HG03025 (cell line): ENCODE measurements around the gene BCAP29.
"Not testable (repeated sequence)": the region's sequence is repeated elsewhere in the genome, so short reads cannot be mapped to it uniquely, and the experiment has no call there.

Experiments used
- ATAC-seq: cut with Tn5 transposase; IDR thresholded peaks from one replicate; pipeline ENCODE4 v1.9.1; 2021; ENCODE audit warnings: mild to moderate bottlenecking, moderate library complexity; ENCODE audit not compliant: unreplicated experiment, low FRiP score

Gene BCAP29

GRCh38 chr7:107579885-107580715 lies at the start of gene BCAP29:
Gene BCAP29, plus strand, starts transcription at chr7:107580246. Its CDS starts 527 bp downstream, at chr7:107580773.
- peak; percentile 90 for ATAC-seq

GRCh38 chr7:107530751-107531150 lies 49.3 kb upstream of the BCAP29 start:
- ATAC-seq: no peak

- ATAC-seq: no peak
These were observed 45.9 kb upstream of the BCAP29 start for GRCh38 chr7:107534139-107534538.

GRCh38 chr7:107537228-107537627 lies 42.8 kb upstream of the BCAP29 start:
- not testable (repeated sequence) for ATAC-seq

GRCh38 chr7:107538001-107538400 lies 42.0 kb upstream of the BCAP29 start:
- ATAC-seq: no peak

- ATAC-seq: no peak
These were observed 36.6 kb upstream of the BCAP29 start for GRCh38 chr7:107543338-107543993.

GRCh38 chr7:107544848-107545591 lies 35.0 kb upstream of the BCAP29 start:
- no peak for ATAC-seq

- ATAC-seq: no peak
These were observed 28.1 kb upstream of the BCAP29 start for GRCh38 chr7:107551936-107552335.

- no peak for ATAC-seq
These were observed 24.2 kb upstream of the BCAP29 start for GRCh38 chr7:107555893-107556292.

- no peak for ATAC-seq
These were observed 20.2 kb upstream of the BCAP29 start for GRCh38 chr7:107559864-107560263.

GRCh38 chr7:107560898-107561516 lies 19.0 kb upstream of the BCAP29 start:
- no peak for ATAC-seq

GRCh38 chr7:107563081-107563774 lies 16.8 kb upstream of the BCAP29 start:
- ATAC-seq: peak; percentile 63

- ATAC-seq: peak; percentile 95
These were observed 16.1 kb upstream of the BCAP29 start, which contains the start of the genes COG5 and DUS4L for GRCh38 chr7:107563775-107564552. Gene COG5, minus strand, starts transcription at chr7:107563920. Its CDS starts 24 bp downstream, at chr7:107563896. Gene DUS4L, plus strand, starts transcription at chr7:107563971. Its CDS starts 3,100 bp downstream, at chr7:107567071.

GRCh38 chr7:107564553-107565298 lies 15.3 kb upstream of the BCAP29 start:
- ATAC-seq: no peak

GRCh38 chr7:107570298-107570697 lies 9.7 kb upstream of the BCAP29 start:
- no peak for ATAC-seq

- ATAC-seq: no peak
These were observed 6.5 kb upstream of the BCAP29 start for GRCh38 chr7:107573537-107573936.

- no peak for ATAC-seq
These were observed 527 bp upstream of the BCAP29 start for GRCh38 chr7:107579554-107579884.

GRCh38 chr7:107580716-107581383 lies 804 bp downstream of the BCAP29 start:
- ATAC-seq: no peak
